ENCODE measurements around the gene OLFM1. TPM values are rescaled to one million over a fixed set of nuclear protein-coding genes. Genes with fewer than 3 reads are reported as not detected.

The OLFM1 gene
- total RNA-seq, 6 experiments from 2014 or later, result 1.1 to 5.9 (median 3.5) TPM

DNA sequence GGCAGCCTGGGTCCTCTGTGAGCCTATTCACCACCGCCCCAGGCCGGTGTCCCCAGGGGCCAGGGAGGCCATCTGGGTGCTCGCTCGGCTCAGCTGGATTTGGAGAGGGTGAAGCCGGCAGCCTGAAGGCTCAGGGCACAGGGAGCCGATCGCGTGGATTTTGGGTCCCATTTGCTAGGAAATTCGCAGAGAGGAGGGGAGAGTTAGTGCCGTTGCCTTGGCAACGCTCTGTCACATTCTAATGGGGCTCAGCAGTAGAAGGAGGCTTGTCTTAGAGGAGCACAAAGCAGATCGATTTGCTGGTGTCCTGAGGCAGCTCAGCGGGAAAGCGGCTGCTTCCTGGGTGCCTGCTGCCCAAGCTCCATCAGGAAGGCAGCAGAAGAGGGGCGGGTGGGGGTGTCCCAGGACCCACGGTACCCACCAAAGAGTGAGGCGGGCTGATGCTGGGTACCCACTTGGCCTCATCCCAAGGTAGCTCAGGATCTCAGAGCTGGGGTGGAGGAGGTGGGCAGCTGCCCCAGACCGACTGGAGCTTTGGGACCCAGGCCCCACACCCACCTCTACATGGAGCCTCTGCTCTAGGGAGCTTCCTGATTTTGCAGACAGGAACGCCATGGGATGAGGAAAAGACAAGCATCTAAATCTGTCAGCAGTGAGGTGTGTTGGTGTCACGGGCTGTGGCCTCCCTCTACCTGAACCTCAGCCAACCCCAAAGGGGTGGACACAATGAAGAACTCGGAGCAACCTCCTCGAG lies 17.1 kb upstream of the OLFM1 start:
- no peak overlapping the region for H3K4me3 ChIP-seq
- no peak for ATAC-seq
- WGBS (ENCODE audit: insufficient coverage, low coverage, low lambda C conversion rate, missing lambda C conversion rate), result 22% methylated on average over 16 of the region's 22 CpGs
- H3K4me1 ChIP-seq, result no peaks in the 10 kb centered on the region
- intact Hi-C loops (cut with DNase I), result no loop called here
- no peaks in the 10 kb centered on the region for H3K9me3 ChIP-seq
- TF ChIP-seq CTCF (IDR thresholded peaks at IDR 0.05), result no peak
- no peak for TF ChIP-seq POLR2A (IDR thresholded peaks at IDR 0.05)
- no peaks in the 10 kb centered on the region for H3K36me3 ChIP-seq
- no peaks in the 10 kb centered on the region for H3K27me3 ChIP-seq
- peak; percentile 10 to 28 (median 25) for DNase-seq
- H3K27ac ChIP-seq, result no peak overlapping the region

GRCh38 chr9:135070964-135071735 lies 16.3 kb upstream of the OLFM1 start:
- H3K36me3 ChIP-seq, result no peaks in the 10 kb centered on the region
- H3K27ac ChIP-seq, result no peak overlapping the region
- no peaks in the 10 kb centered on the region for H3K27me3 ChIP-seq
- no peaks in the 10 kb centered on the region for H3K4me1 ChIP-seq
- DNase-seq (peak in 1 of 3 donors; percentile 28), ATAC-seq (no peak)
- WGBS (ENCODE audit: insufficient coverage, low coverage, low lambda C conversion rate, missing lambda C conversion rate), result 51% methylated on average over 14 of the region's 16 CpGs
- intact Hi-C loops (cut with DNase I), result no loop called here
- H3K9me3 ChIP-seq, result no peaks in the 10 kb centered on the region
- no peak for TF ChIP-seq CTCF (IDR thresholded peaks at IDR 0.05)
- no peak for TF ChIP-seq POLR2A (IDR thresholded peaks at IDR 0.05)
- H3K4me3 ChIP-seq, result no peak overlapping the region

GRCh38 chr9:135073081-135073740 lies 14.3 kb upstream of the OLFM1 start:
- Histone ChIP-seq H3K27me3 (no peaks in the 10 kb centered on the region), H3K36me3 (no peaks in the 10 kb centered on the region), H3K4me1 (no peaks in the 10 kb centered on the region), H3K9me3 (no peaks in the 10 kb centered on the region), H3K4me3 (no peak overlapping the region), H3K27ac (no peak overlapping the region)
- TF ChIP-seq CTCF (IDR thresholded peaks at IDR 0.05), result no peak
- no peak for TF ChIP-seq POLR2A (IDR thresholded peaks at IDR 0.05)
- WGBS (ENCODE audit: insufficient coverage, low coverage, low lambda C conversion rate, missing lambda C conversion rate), result 79% methylated on average over 9 of the region's 13 CpGs
- intact Hi-C loops (cut with DNase I), result no loop called here
- no peak for ATAC-seq
- no peak for DNase-seq

GRCh38 chr9:135073741-135074305 lies 13.6 kb upstream of the OLFM1 start:
- Histone ChIP-seq H3K4me3 (no peak overlapping the region), H3K9me3 (no peaks in the 10 kb centered on the region), H3K27me3 (no peaks in the 10 kb centered on the region), H3K27ac (no peak overlapping the region), H3K36me3 (no peaks in the 10 kb centered on the region), H3K4me1 (no peaks in the 10 kb centered on the region)
- ATAC-seq (no peak), DNase-seq (peak in 1 of 3 donors; percentile 27)
- TF ChIP-seq POLR2A (IDR thresholded peaks at IDR 0.05), result no peak
- no peak for TF ChIP-seq CTCF (IDR thresholded peaks at IDR 0.05)
- 87% methylated on average over 4 of the region's 9 CpGs for WGBS (ENCODE audit: insufficient coverage, low coverage, low lambda C conversion rate, missing lambda C conversion rate)
- intact Hi-C loops (cut with DNase I), result no loop called here

Measured in right lobe of liver (tissue), 6 donors.